ENCODE measurements around the gene ART4.

Gene ART4

GRCh38 chr12:14852880-14853279 lies 9.6 kb upstream of the ART4 start:
- no peak for DNase-seq (ENCODE audit: low read depth in 1 of 2, low spot score in 1 of 2)

GRCh38 chr12:14850929-14851663 lies 7.8 kb upstream of the ART4 start:
- DNase-seq (ENCODE audit: low read depth in 1 of 2, low spot score in 1 of 2): no peak

GRCh38 chr12:14849661-14850060 lies 6.3 kb upstream of the ART4 start:
- DNase-seq (ENCODE audit: low read depth in 1 of 2, low spot score in 1 of 2): no peak

GRCh38 chr12:14846876-14847580 lies 3.7 kb upstream of the ART4 start:
- no peak for DNase-seq (ENCODE audit: low read depth in 1 of 2, low spot score in 1 of 2)

DNA sequence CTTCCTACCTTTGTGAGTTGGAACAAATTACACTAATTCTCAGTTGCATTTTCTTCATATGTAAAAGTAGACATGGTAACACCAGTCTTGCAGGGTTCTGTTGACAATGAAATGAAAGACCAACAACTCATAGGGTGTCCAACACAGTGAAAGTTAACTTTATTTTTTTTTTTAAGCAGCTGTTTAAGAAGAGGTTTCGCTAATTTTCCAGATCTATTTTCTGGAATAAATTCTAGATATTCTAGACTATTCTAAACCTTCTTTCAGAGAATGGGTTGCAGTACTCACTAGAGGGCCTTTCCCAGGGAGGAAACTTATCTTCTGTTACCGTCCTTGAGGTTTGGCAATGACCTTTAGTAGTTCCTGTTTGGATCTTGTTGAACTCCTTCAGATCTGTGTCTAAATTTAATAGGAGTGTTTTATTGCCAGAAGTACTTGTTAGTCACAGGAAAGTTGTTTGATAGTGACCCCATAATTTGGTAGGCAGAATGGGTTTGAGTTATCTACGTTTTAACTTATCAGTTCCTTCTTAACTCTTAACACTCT lies 2.8 kb upstream of the ART4 start:
- no peak for DNase-seq (ENCODE audit: low read depth in 1 of 2, low spot score in 1 of 2)

GRCh38 chr12:14845350-14845750 lies 2.0 kb upstream of the ART4 start:
- no peak for DNase-seq (ENCODE audit: low read depth in 1 of 2, low spot score in 1 of 2)

DNA sequence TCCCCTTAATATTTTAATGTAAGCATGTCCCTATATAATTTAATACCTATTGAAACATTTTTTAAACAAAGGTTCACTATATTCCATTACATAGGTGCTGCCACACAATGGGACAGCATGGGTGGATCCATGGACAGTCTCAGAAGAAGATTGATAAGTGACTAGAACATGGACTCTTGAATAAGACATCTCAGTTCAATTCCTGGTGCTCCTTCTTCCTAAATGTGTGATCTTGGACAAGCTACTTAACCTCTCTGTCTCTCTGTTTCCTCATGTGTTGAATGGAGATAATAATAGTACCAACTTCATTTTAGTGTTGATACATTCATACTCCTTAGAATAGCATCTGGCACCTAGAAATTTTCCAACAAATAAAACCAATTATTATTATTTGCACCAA lies 1.1 kb upstream of the ART4 start:
- DNase-seq (ENCODE audit: low read depth in 1 of 2, low spot score in 1 of 2): no peak

DNA sequence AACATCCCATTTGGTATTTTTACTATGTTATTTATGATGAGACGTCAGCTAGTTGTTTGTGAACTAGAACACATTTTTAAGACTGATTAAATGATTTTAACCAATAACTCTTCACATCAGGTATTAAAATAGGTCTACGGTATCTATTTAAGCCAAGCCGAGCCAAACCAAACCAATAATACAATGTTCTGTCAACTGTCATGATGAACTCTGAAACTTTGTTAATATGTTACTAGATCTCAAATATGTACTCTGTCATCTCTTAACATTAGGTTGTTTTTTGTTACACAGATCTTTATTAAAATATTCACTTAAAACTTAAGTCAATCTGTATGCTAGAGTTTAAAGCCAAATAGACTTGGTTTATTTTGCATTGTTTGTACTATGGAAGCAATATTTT lies 1.0 kb downstream of the ART4 start:
- DNase-seq (ENCODE audit: low read depth in 1 of 2, low spot score in 1 of 2): no peak

GRCh38 chr12:14841761-14842160 lies 1.6 kb downstream of the ART4 start:
- DNase-seq (ENCODE audit: low read depth in 1 of 2, low spot score in 1 of 2): no peak

DNA sequence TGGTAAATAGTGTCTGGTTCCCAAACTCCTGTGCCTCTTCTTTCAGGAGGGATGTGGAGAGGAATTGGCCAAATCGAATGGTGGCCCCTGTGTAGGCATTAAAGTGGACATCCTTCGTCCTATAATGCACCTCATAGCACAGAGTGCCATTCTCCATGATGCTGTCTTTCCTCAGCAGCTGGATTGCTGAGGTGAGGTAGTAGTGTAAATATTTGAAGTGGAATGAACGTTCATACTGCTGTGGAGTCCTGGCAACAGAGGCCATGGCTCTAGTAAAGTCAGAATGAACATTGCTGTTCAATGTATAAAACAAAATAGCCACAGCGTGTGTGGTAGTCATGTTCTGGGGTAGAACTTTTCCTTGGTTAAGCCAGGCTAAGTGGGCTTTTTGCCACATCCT lies 2.7 kb downstream of the ART4 start:
- DNase-seq (ENCODE audit: low read depth in 1 of 2, low spot score in 1 of 2): no peak

DNA sequence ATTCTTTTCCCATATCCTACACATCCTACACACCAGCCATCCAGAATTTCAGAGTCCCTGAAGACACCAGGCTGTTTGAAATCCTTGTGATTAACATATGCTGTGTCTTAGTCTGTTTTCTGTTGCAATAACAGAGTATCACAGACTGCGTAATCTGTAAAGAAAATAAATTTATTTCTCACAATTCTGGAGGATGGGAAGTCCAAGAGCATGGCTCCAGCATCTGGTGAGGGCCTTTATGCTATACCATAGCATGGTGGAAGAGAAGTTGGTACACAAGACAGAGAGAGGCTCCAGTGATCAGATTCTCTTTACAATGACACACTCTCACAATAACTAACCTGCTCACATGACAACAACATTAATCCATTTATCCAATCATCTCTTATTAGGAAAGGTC lies 4.1 kb downstream of the ART4 start:
- no peak for DNase-seq (ENCODE audit: low read depth in 1 of 2, low spot score in 1 of 2)

DNA sequence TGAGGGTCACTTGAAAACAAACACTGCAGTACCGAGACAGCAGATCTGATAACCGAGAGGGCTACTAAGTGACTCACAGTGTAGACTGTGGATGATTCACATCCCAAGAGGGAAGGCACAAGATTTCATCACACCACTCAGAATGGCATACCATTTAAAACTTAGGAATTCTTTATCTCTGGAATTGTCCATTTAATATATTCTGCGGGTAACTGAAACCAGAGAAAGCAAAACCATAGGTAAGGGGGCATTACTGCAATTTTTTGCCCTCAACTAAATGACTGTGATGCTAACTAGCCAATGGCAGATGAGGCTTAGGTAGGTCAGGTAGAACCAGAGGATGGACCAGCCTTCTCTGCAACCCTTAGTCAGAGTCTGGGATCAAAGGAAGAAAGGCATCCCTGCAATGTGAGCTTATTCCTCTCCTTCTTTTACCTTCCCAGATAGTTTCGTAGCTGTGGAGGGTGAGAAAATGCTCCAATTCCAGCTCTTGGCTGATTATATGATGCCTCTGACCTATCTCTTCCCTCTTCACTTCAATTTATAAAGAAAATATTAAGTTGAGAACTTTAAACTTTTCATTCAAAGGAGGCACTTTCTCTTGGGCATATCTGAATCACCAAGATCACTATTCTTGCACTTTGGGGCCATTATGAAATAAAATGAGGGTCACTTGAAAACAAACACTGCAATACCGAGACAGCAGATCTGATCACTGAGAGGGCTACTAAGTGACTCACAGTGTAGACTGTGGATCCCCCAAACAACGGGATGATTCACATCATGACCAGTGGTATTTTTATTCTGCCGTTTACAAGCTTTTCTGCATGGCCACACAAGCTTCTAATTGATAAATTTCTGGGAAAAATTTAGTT lies 6.8 kb downstream of the ART4 start:
- no peak for DNase-seq (ENCODE audit: low read depth in 1 of 2, low spot score in 1 of 2)

- DNase-seq (ENCODE audit: low read depth in 1 of 2, low spot score in 1 of 2): no peak
Observed at GRCh38 chr12:14834509-14834908, 8.8 kb downstream of the ART4 start.

DNA sequence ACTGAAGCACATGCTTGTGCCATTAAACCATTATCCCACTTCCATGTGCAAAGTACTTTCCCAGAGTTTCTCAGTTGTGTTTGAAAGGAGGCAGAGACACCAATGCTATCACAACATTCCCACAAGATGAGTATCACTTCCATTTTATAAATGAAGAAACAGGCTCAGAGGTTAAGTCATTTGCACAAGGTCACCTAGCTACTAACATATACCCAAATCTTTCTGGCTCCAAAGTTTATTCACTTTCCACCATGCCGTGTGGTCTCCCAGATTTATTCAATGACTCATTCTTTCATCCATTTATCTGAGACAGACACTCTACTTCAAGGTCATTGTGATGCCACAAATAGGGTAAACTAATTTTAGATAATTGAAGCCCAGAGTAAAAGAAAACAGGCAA lies 9.4 kb downstream of the ART4 start:
- DNase-seq (ENCODE audit: low read depth in 1 of 2, low spot score in 1 of 2): no peak

DNA sequence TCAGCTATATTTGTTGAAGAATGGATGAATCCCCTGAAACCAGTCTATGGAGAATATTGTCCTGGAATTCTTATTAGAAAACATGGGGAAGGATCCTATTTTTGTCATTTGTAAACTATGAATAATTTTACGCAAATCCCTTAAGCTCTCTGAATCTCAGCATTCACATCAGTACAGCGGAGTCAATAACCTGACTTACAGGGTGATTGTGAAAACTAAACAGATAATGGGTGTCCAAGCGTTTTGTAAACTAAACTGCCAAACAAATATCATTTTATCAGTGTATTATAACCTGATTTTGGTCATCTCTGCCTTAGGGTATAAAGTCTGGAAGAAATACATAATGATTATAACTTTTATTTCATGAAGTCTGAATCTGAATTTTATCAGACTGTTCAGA lies 10.0 kb downstream of the ART4 start:
- no peak for DNase-seq (ENCODE audit: low read depth in 1 of 2, low spot score in 1 of 2)

DNA sequence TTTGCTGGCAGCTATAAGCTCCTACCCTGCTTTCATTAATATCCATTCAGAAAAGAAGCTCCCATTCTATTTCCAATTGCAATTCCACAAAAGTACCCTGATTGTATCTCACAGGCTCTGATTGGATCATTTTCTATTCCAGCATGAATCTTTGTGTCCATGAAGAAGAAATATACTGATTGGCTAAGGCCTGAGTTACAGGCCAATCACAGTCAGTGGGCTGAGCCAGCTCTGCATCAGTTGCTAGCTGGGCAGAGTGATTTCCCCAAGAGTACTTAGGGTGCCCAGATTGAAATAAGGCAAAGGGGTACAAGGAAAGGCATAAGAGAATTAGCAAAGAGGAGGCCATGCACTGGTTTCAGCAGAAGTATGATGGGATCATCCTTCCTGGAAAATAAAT lies 14.4 kb downstream of the ART4 start:
- no peak for DNase-seq (ENCODE audit: low read depth in 1 of 2, low spot score in 1 of 2)

DNA sequence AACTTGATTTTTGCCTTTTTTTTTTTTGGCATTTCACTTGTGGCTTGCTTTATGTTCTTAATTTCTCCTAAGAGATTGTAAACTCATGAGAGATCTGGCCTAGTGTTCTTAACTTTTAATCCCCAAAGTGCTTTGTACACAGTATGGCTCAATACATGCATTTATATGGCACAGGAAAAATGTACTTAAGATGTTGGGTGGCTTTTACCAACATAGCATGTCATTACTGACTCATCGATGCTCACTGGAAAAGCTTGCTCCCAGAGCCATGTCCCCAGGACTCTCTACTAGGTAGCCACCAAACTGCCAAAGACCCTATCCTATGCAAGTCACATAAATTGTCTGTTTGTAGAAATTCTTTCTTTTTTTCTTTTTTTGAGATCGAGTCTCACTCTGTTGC lies 16.3 kb downstream of the ART4 start:
- no peak for DNase-seq (ENCODE audit: low read depth in 1 of 2, low spot score in 1 of 2)

DNA sequence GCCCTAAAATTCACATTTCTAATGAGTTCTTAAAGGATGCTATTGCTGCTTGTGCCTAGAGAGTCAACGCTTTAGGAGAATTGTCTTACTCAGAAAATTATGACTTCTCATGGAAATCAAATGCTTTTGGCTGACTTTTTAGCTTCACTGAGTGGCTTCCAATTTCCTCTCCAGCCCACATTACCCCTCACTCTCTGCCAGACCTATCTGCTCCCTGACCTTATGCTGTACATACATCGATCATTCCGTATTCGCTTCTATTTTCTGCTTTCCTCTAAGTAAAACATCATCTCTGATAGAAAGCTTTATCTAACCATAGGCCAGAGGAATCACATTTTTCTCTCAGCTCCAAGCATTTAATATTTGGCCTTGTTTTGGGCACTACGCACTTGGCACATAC lies 16.8 kb downstream of the ART4 start:
- DNase-seq (ENCODE audit: low read depth in 1 of 2, low spot score in 1 of 2): no peak

DNA sequence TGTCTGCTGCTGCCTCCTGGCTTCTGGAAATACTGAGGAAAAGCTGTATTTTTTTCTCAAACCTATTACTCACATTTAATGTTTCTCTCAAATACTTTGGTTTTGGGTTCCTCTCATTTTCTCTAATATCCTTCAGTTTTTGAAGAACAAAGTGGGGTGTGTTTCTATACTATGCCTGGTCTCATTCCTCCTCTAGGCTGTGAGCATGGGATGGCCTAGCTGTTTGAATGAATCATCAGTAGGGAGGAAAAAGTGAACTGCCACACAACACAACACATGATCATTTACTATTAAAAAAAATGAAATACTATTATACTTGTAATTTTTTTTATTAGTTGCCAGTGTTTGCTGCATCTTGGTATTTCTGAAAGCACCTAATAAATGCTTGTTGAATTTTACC lies 18.1 kb downstream of the ART4 start:
- DNase-seq (ENCODE audit: low read depth in 1 of 2, low spot score in 1 of 2): no peak

DNA sequence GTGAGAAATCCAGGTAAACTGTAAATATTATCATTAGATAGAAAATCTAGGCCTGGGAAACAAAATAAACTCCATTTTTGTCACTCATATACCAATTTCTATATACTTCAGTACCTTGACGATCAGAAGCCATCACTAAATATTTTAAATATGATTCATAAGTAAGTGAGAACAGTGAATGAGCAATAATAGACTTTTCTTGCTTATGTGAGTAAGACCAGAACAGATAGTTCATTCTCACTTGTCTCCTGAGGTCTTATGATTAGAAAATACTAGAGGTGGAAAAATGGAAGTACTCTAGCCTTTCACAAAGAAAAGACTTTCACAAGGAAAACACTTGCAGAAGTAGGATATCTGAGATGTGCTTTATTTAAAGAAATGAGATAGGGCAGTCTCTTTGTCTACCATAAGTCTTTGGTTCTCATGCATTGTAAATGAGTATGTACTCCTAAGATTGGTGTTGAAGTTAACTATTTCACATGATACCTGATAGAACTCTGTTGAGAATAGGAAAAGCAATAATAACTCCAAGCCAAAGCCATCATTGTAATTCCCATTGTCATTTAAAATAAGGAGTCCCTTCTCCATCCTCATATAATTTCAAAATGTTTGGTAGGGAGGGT lies 19.2 kb downstream of the ART4 start:
- DNase-seq (ENCODE audit: low read depth in 1 of 2, low spot score in 1 of 2): no peak

- no peak for DNase-seq (ENCODE audit: low read depth in 1 of 2, low spot score in 1 of 2)
Observed at GRCh38 chr12:14814014-14814413, 29.3 kb downstream of the ART4 start, which contains the start of gene SMCO3. Gene SMCO3 (minus strand): TSS chr12:14814182. CDS start chr12:14806680, 7,502 bp downstream.
